GM10266 (cell line): ENCODE data around the gene TCP11L1.

Experiments
- DNase-seq: peaks from one replicate; pipeline ENCODE4 v3.0.0; 2012; ENCODE audit errors: extremely low spot score
- CTCF ChIP-seq: IDR thresholded peaks from 2 replicates; pipeline ENCODE4 v1.5.1; 2012; ENCODE audit warnings: mild to moderate bottlenecking, low read depth; ENCODE audit not compliant: control insufficient read depth, insufficient read depth; ENCODE audit errors: missing control alignments

Gene TCP11L1

GRCh38 chr11:33062137-33062536 is 22.8 kb downstream of the TCP11L1 start:
- no peak for DNase-seq
- TF ChIP-seq CTCF, result no peak

DNA sequence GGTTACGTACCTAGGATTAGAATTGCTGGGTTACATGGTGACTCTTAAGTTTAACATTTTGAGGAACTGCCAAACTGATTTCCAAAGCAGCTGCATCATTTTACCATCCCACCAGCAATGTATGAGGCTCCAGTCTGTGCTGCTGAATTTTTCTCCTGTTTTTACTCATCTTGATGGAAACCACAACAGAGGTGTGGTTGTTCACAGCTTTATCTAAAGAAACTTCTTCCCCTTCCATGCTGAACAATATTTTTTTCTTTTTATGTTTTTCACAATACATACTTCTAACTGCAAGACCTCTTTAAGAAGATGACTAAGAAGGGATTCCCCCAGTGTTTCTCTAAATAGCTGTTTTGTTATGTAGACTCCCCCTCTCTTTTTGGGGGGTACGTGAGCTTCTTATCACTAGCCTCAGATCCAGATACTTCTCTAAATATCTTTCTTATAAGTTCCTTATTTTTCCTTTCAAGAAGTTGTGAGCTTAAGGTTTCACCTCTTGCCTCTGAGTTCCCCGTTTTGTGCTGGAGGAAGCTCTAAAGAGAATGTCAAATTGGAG is 24.0 kb downstream of the TCP11L1 start:
- no peak for TF ChIP-seq CTCF

DNA sequence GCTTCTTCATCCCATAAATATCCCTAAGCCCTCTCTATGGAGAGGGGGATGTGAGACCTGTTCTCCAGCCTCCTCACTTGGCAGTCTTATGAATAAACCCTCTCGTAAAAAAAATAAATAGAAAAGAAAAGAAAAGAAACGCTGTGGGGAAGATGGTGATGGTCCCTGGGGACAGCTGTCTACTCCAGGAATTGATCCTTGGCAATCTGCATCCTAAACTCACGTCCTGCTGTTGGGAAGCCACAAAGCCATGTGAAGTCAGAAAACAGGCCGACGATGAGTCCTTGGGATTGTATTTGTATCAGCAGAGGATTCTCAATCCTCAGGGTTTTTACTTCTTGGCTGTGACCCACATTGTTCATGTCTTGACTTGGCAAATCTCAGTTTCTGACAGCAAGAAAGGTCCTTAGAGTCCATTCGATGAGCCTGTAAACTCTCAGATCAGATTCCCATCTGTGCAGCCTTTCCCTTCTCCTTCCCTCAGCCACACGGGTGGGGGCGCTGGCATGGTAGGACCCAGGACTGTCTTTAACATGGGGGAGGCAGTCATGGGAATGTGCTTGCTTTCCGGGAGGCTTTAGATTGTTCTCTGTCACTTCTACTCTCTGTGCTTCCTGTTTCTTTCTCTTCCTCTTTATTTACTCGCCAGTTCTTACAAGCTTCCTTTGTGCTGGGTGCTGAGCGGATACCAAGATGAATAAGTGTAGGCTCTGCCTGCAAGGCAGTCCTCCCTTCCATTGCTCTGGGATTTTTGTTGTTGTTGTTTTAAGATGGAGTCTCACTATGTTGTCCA is 24.9 kb downstream of the TCP11L1 start:
- no peak for TF ChIP-seq CTCF
- no peak for DNase-seq

More for the DNA sequence above, 24.0 kb downstream of the TCP11L1 start:
- DNase-seq, result peak; percentile 40

GRCh38 chr11:33064866-33065265 is 25.5 kb downstream of the TCP11L1 start:
- no peak for DNase-seq
- no peak for TF ChIP-seq CTCF

- DNase-seq, result peak; percentile 62
- TF ChIP-seq CTCF, result peak; percentile 91
These were observed 26.2 kb downstream of the TCP11L1 start for GRCh38 chr11:33065445-33066178.

DNA sequence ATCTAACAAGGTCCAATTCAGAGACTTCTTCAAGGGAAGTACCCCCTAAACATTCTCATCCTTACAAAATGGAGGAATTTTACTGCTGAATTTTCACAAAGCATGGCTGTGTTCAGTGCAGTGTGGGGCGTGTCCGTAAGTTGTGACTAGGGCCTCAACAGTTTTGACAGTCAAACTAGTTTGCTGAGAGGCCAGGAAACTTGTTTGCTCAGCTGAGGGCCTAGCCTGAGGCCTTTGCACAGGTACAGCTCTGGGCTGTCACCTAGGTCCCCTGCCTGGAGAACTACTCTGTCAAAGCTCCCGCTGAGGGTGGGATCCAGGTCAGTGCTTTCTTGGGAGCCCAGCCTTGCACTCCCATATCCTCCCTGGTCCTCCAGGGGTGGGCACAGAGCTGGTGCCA is 27.9 kb downstream of the TCP11L1 start:
- no peak for DNase-seq
- no peak for TF ChIP-seq CTCF
